CD4-positive, alpha-beta T cell treated with Interleukin-15 for 4 hours (primary cell): ENCODE measurements around the gene FUT3.

Source experiments
- DNase-seq: peaks from one replicate; pipeline ENCODE4 v3.0.0-alpha.2; 2020; ENCODE audit warnings: low spot score

The FUT3 gene

DNA sequence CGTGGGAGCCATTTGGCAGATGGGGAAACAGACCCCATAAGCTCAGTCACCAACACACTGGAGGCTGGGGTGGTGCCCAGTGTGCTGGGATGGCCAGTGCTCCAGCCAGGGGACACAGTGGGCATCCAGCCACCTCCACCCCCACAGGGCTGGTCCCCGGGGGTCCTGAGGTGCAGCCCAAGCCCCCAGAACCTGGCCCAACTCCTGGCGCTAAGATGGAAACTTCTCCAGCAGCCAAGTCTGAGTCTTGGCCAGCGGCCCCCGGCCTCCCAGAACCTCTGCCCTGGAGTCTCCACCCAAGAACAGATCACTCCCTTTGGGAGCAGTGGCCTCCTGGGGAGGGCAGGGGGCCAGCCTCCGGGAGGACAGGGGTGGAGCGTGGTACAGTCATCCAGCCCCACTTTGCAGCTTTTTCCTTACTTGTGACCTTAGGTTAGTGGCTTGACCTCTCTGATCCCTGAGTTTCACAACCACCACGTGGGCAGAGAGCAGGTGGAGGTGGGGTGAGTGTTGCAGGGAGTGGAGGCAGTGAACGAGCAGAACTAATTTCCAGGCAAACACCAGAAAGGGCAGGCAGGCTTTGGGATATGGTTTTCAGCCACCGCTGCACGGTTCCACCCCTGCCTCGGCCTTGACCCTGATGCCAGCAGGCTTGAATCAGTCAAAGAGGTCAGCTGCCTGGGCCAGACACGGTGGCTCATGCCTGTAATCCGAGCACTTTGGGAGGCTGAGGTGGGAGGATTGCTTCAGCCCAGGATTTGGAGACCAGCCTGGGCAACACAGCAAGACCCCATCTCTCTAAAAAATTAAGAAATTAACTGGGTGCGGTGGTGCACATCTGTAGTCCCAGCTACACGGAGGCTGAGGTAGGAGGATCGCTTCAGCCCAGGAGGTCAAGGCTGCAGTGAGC lies 50.6 kb downstream of the FUT3 start:
- no peak for DNase-seq

DNA sequence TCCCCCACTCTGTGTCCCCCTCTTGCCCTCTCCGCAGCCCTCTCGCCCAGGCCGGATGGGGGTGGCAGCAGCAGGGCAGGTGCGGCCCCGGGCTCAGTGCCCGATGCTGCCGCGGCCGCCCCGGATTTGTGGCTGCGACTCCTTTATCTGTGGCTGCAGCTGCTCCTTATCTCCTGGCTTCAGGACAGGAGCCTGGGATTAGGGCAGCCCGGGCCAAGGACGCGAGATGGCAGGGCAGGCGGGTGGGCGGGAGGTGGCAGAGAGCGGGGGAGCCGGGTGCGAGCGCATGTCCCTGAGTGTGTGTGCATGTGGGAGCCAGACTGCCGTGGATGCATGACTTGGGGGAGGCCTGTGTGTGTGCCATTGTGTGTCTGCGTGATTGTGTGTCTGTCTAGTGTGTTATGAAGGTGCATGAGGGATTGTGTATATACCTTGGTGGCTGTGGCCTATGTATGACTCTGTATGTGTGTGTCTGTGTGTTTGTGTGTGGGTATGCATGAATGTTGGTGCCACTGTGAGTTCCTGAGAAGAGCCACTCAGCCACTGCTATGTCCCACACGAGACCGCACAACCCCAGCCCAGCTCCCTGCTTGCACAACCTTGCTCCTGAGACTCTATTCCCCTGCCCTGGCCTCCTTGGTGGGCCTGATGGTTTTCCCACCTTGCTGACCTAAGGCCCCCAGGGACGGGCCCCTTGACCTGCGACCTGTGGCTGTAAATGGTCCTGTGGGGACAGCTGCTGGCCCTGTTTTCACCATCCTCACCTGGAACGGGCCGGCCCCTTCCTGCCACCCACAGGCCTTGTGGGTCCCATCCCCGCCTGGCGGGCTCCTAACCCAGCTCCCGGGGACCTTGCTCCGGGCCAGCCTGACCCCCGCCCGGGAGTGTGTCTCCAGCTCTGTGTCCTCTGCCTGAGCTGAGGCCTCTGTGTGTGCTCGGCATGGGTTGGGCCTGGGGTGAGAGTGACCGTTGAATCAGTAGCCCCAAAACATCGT lies 51.7 kb downstream of the FUT3 start:
- no peak for DNase-seq

DNA sequence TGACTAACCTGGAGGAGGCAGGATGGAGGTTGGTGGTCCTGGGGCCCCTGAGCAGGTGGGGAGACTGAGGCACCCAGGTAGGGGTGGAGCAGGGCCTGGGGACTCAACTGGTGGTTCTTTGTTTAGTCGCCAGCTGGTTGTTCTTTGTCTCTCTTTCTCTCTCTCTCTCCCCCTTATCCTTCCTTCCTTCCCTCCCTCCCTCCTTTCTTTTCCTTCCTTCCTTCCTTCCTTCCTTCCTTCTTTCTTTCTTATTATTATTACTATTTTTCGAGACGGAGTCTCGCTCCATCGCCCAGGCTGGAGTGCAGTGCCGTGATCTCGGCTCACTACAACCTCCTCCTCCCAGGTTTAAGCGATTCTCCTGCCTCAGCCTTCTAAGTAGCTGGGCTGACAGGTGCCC lies 53.0 kb downstream of the FUT3 start:
- no peak for DNase-seq

DNA sequence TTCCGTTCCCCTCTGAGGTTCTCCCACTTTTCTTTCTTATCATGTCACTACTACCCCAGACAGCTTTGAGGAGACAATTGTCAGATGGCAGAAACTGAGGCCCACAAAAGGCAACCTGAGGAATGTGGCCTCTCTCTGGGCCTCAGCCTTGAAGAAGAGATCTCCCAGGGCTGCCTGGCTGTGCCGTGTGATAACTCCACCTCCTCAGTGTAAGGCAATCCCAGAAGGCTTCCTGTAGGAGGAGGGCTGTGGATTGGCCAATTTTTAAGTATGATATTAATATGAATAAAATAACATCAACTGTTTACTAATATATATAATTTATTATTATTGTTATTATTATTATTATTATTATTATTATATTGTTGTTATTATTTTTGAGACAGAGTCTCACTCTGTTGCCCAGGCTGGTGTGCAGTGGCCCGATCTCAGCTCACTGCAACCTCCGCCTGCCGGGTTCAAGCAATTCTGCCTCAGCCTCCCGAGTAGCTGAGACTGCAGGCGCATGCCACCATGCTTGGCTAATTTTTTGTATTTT lies 55.8 kb downstream of the FUT3 start:
- no peak for DNase-seq

DNA sequence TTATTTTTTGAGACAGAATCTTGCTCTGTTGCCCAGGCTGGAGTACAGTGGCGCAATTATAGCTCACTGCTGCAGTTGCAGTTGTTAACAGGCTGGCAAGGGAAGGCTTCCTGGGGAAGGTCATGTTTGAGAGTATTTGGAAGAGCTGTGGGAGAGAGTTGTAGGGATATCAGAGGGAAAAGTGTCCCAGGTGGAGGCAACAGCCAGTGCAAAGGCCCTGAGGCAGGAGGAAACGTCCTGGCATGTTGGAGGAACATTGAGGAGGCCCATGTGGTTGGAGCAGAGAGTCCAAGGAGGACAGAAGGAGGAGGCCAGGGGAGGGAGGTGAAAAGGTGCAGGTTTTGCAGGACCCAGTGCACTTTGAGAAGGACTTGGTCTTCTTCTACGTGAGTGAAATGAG lies 58.1 kb downstream of the FUT3 start:
- DNase-seq, result no peak
